Small intestine (tissue), 7 donors: Measurements from ENCODE around the gene STARD9. TPM values are rescaled to one million over a fixed set of nuclear protein-coding genes. Genes with fewer than 3 reads are reported as not detected.

Source experiments
- DNase-seq, 2 donors: peaks; one replicate each; pipeline versions ENCODE4 v3.0.0 to v3.0.0-alpha.2; 2013
- FAIRE-seq: peaks from 2 replicates; lab custom pipeline; 2012; peaks lifted over from hg19 to GRCh38; lab: Jason Lieb, UNC
- H3K27ac ChIP-seq, 3 donors: one replicate each; pipeline ENCODE4 v1.5.1; 2013; ENCODE audit warnings: low read length in 2 of 3, mild to moderate bottlenecking in 2 of 3, control low read depth in 1 of 3, inconsistent platforms in 1 of 3, low read depth in 1 of 3, moderate library complexity in 1 of 3
- H3K27me3 ChIP-seq, 3 donors: one replicate each; pipeline ENCODE4 v1.6.1; 2013; ENCODE audit warnings: low read length in 3 of 3, inconsistent platforms in 1 of 3; ENCODE audit not compliant: control insufficient read depth in 3 of 3, insufficient read depth in 3 of 3
- H3K36me3 ChIP-seq, 3 donors: one replicate each; pipeline ENCODE4 v1.6.1; 2013; ENCODE audit warnings: low read length in 3 of 3, inconsistent platforms in 1 of 3, low read depth in 1 of 3, mild to moderate bottlenecking in 1 of 3, moderate library complexity in 1 of 3; ENCODE audit not compliant: control insufficient read depth in 3 of 3, insufficient read depth in 2 of 3
- H3K4me1 ChIP-seq, 3 donors: one replicate each; pipeline ENCODE4 v1.6.1; 2013; ENCODE audit warnings: low read length in 2 of 3, inconsistent platforms in 1 of 3, low read depth in 1 of 3, mild to moderate bottlenecking in 1 of 3, moderate library complexity in 1 of 3; ENCODE audit not compliant: control insufficient read depth in 3 of 3, insufficient read depth in 2 of 3
- H3K4me3 ChIP-seq, 3 donors: one replicate each; pipeline ENCODE4 v1.5.1; 2013; ENCODE audit warnings: low read length in 3 of 3, control low read depth in 1 of 3, inconsistent platforms in 1 of 3, low read depth in 1 of 3, mild to moderate bottlenecking in 1 of 3, moderate library complexity in 1 of 3
- H3K9me3 ChIP-seq, 2 donors: one replicate each; pipeline ENCODE4 v1.6.1; 2013; ENCODE audit warnings: low read depth in 1 of 2, low read length in 1 of 2; ENCODE audit not compliant: control insufficient read depth in 2 of 2, insufficient read depth in 1 of 2
- WGBS, 3 donors: extraction: QIAGEN DNeasy Blood & Tissue Kit; methylation state at CpG; one replicate each; pipeline ENCODE4 v1.1.7; 2013; 5-methylcytosine and 5-hydroxymethylcytosine counted together
- polyA plus RNA-seq, 4 donors: library from polyadenylated mRNA; stranded (reverse) in 3 of 4; unstranded in 1 of 4; fragments of 200-250 nt in 3 of 4; fragments of 120-200 nt in 1 of 4; gene quantifications; one replicate each; pipeline versions ENCODE4 v1.2.1 to v1.2.3, GENCODE V29; 2013
- donor health status: healthy with polysubstance abuse.
- donor health status: control.
- donor health status: control.
- donor health status: Bipolar disorder and iron deficiency.
- donor health status: healthy.

The STARD9 gene
- polyA plus RNA-seq, 4 donors: under 0.01 to 5.0 (median 1.9) TPM

GRCh38 chr15:42716626-42717025 is 141.2 kb downstream of the STARD9 start:
- DNase-seq: no peak
- no peak overlapping the region for H3K27ac ChIP-seq
- 95 to 100% (median 96%) methylated on average over 2 of the region's 2 CpGs for WGBS, 3 donors

GRCh38 chr15:42719043-42719442 is 143.6 kb downstream of the STARD9 start:
- Histone ChIP-seq H3K27me3 (no peaks in the 10 kb centered on the region), H3K36me3 (peaks cover 2 to 54% (median 7%) of the 10 kb centered on the region in 3 donors)
- no peak for FAIRE-seq

More at GRCh38 chr15:42716626-42717025, 141.2 kb downstream of the STARD9 start:
- Histone ChIP-seq H3K4me3 (no peak overlapping the region), H3K36me3 (peaks cover 2 to 35% (median 6%) of the 10 kb centered on the region in 3 donors), H3K27me3 (no peaks in the 10 kb centered on the region), H3K9me3 (no peaks in the 10 kb centered on the region), H3K4me1 (no peaks in the 10 kb centered on the region)
- FAIRE-seq: no peak

GRCh38 chr15:42720071-42720470 is 144.7 kb downstream of the STARD9 start:
- no peak overlapping the region for H3K27ac ChIP-seq
- no peaks in the 10 kb centered on the region for H3K27me3 ChIP-seq
- no peak overlapping the region for H3K4me3 ChIP-seq
- H3K9me3 ChIP-seq: no peaks in the 10 kb centered on the region
- peaks cover 11 to 64% (median 12%) of the 10 kb centered on the region in 3 donors for H3K36me3 ChIP-seq
- DNase-seq (no peak), FAIRE-seq (no peak)
- 86 to 95% (median 89%) methylated on average over 3 of the region's 3 CpGs for WGBS, 3 donors
- H3K4me1 ChIP-seq: no peaks in the 10 kb centered on the region

More at GRCh38 chr15:42719043-42719442, 143.6 kb downstream of the STARD9 start:
- H3K9me3 ChIP-seq: no peaks in the 10 kb centered on the region
- H3K27ac ChIP-seq: no peak overlapping the region
- no peak overlapping the region for H3K4me3 ChIP-seq
- no peak for DNase-seq
- H3K4me1 ChIP-seq: no peaks in the 10 kb centered on the region
- WGBS, 3 donors: 75 to 88% (median 78%) methylated on average over 5 to 6 of the region's 6 CpGs

GRCh38 chr15:42721016-42721415 is 145.6 kb downstream of the STARD9 start:
- Histone ChIP-seq H3K9me3 (no peaks in the 10 kb centered on the region), H3K27ac (no peak overlapping the region), H3K36me3 (peaks cover 15 to 74% (median 16%) of the 10 kb centered on the region in 3 donors), H3K27me3 (no peaks in the 10 kb centered on the region), H3K4me3 (no peak overlapping the region), H3K4me1 (no peaks in the 10 kb centered on the region)
- FAIRE-seq (no peak), DNase-seq (no peak)
- WGBS, 3 donors: 80 to 88% (median 85%) methylated on average over 6 of the region's 6 CpGs

- FAIRE-seq (no peak), DNase-seq (no peak)
- H3K4me1 ChIP-seq: no peaks in the 10 kb centered on the region
- H3K4me3 ChIP-seq: no peak overlapping the region
- 68 to 79% (median 70%) methylated on average over 3 of the region's 3 CpGs for WGBS, 3 donors
- H3K9me3 ChIP-seq: no peaks in the 10 kb centered on the region
- H3K36me3 ChIP-seq: peaks cover 16 to 79% (median 21%) of the 10 kb centered on the region in 3 donors
- no peak overlapping the region for H3K27ac ChIP-seq
- no peaks in the 10 kb centered on the region for H3K27me3 ChIP-seq
Measured at GRCh38 chr15:42721916-42722315, 146.5 kb downstream of the STARD9 start.

- H3K4me1 ChIP-seq: no peaks in the 10 kb centered on the region
- no peaks in the 10 kb centered on the region for H3K9me3 ChIP-seq
- H3K4me3 ChIP-seq: no peak overlapping the region
- DNase-seq (no peak), FAIRE-seq (no peak)
- no peaks in the 10 kb centered on the region for H3K27me3 ChIP-seq
- no peak overlapping the region for H3K27ac ChIP-seq
- 88 to 93% (median 92%) methylated on average over 4 of the region's 4 CpGs for WGBS, 3 donors
- H3K36me3 ChIP-seq: peaks cover 19 to 79% (median 24%) of the 10 kb centered on the region in 3 donors
Measured at GRCh38 chr15:42723068-42723467, 147.7 kb downstream of the STARD9 start.

GRCh38 chr15:42724276-42724675 is 148.9 kb downstream of the STARD9 start:
- WGBS, 3 donors: 91 to 93% (median 92%) methylated on average over 6 of the region's 6 CpGs
- Histone ChIP-seq H3K27ac (no peak overlapping the region), H3K4me3 (no peak overlapping the region), H3K4me1 (no peaks in the 10 kb centered on the region), H3K27me3 (no peaks in the 10 kb centered on the region), H3K36me3 (peaks cover 20 to 81% (median 24%) of the 10 kb centered on the region in 3 donors), H3K9me3 (no peaks in the 10 kb centered on the region)
- DNase-seq (no peak), FAIRE-seq (no peak)

GRCh38 chr15:42725331-42725903 is 150.0 kb downstream of the STARD9 start:
- Histone ChIP-seq H3K27ac (no peak overlapping the region), H3K4me1 (no peaks in the 10 kb centered on the region), H3K4me3 (no peak overlapping the region), H3K9me3 (no peaks in the 10 kb centered on the region), H3K36me3 (peaks cover 19 to 81% (median 25%) of the 10 kb centered on the region in 3 donors), H3K27me3 (no peaks in the 10 kb centered on the region)
- WGBS, 3 donors: 89 to 92% (median 90%) methylated on average over 12 of the region's 12 CpGs
- DNase-seq: no peak
- no peak for FAIRE-seq

- Histone ChIP-seq H3K36me3 (peaks cover 22 to 85% (median 30%) of the 10 kb centered on the region in 3 donors), H3K27ac (no peak overlapping the region), H3K4me3 (no peak overlapping the region), H3K27me3 (no peaks in the 10 kb centered on the region), H3K9me3 (no peaks in the 10 kb centered on the region), H3K4me1 (no peaks in the 10 kb centered on the region)
- no peak for DNase-seq
- no peak for FAIRE-seq
- 84 to 91% (median 86%) methylated on average over 11 of the region's 11 CpGs for WGBS, 3 donors
Measured at GRCh38 chr15:42726114-42726513, 150.7 kb downstream of the STARD9 start.
